AML-193 (cell line): ENCODE results near the gene SPSB1.

ENCODE experiments used
- DNase-seq, 2 experiments: peaks; one replicate each; lab custom pipeline; 2025; lab: John Stamatoyannopoulos, UW

SPSB1 gene

GRCh38 chr1:9319789-9320519 lies 27.3 kb downstream of the SPSB1 start:
- DNase-seq: no peak

GRCh38 chr1:9320520-9321479 lies 28.1 kb downstream of the SPSB1 start:
- no peak for DNase-seq

- DNase-seq: no peak
Measured at GRCh38 chr1:9321480-9321849, 28.8 kb downstream of the SPSB1 start.

- DNase-seq: no peak
Measured at GRCh38 chr1:9321986-9322660, 29.4 kb downstream of the SPSB1 start.

- DNase-seq: no peak
Measured at GRCh38 chr1:9322661-9323244, 30.1 kb downstream of the SPSB1 start.

- no peak for DNase-seq
Measured at GRCh38 chr1:9324246-9325096, 31.8 kb downstream of the SPSB1 start.

- DNase-seq: no peak
Measured at GRCh38 chr1:9326596-9326995, 33.9 kb downstream of the SPSB1 start.

- no peak for DNase-seq
Measured at GRCh38 chr1:9328201-9328600, 35.5 kb downstream of the SPSB1 start.

- no peak for DNase-seq
Measured at GRCh38 chr1:9328715-9329114, 36.0 kb downstream of the SPSB1 start.

GRCh38 chr1:9331016-9331415 lies 38.3 kb downstream of the SPSB1 start:
- DNase-seq: no peak

GRCh38 chr1:9331558-9332346 lies 39.1 kb downstream of the SPSB1 start:
- no peak for DNase-seq

GRCh38 chr1:9332513-9333143 lies 39.9 kb downstream of the SPSB1 start:
- no peak for DNase-seq

- no peak for DNase-seq
Measured at GRCh38 chr1:9338397-9339246, 45.9 kb downstream of the SPSB1 start.

- no peak for DNase-seq
Measured at GRCh38 chr1:9340172-9340854, 47.6 kb downstream of the SPSB1 start.

GRCh38 chr1:9340864-9341263 lies 48.2 kb downstream of the SPSB1 start:
- peak; percentile 0 to 6 for DNase-seq

- no peak for DNase-seq
Measured at GRCh38 chr1:9341301-9341845, 48.7 kb downstream of the SPSB1 start.

GRCh38 chr1:9343269-9343668 lies 50.6 kb downstream of the SPSB1 start:
- DNase-seq: no peak
